PC-9 (cell line): ENCODE results near the gene NOSIP. TPM values are rescaled to one million over a fixed set of nuclear protein-coding genes. Genes with fewer than 3 reads are reported as not detected.
A peak's percentile ranks its signal among the peaks of the same experiment; 100 is the strongest.

Experiments
- BruUV-seq: library from RNA; stranded (reverse); fragments of 400-500 nt; replicated peaks from 2 replicates; lab custom pipeline; 2021; lab: Mats Ljungman, UMichigan
- CTCF ChIA-PET: fragments of 300-600 bp; sonication (Branson Sonifier 250); formaldehyde crosslinking; loops from one replicate; lab custom pipeline; 2022; ENCODE audit warnings: antibody characterized with exemption; lab: Charles Lee
- POLR2A ChIA-PET: fragments of 300-600 bp; sonication (Branson Sonifier 250); formaldehyde crosslinking; loops from one replicate; lab custom pipeline; 2022; ENCODE audit warnings: antibody characterized with exemption; ENCODE audit not compliant: unreplicated experiment; lab: Charles Lee
- DNase-seq, 2 experiments: peaks; one replicate each; pipeline versions ENCODE4 v3.0.0 to v3.0.0-alpha.2; 2015 to 2022; ENCODE audit warnings: mixed read lengths in 1 of 2
- H2AFZ ChIP-seq: fragments of 200-600 bp; sonication (generic); 2 replicates; pipeline ENCODE4 v1.8.1; 2017; ENCODE audit warnings: antibody characterized with exemption
- H3F3A ChIP-seq: fragments of 200-600 bp; sonication (generic); 2 replicates; pipeline ENCODE4 v1.8.1; 2017; ENCODE audit warnings: antibody characterized with exemption, mild to moderate bottlenecking, low read depth; ENCODE audit not compliant: insufficient read depth
- H3K27ac ChIP-seq: fragments of 200-600 bp; sonication (generic); 2 replicates; pipeline ENCODE4 v1.6.1; 2016; ENCODE audit warnings: mixed run types
- H3K27me3 ChIP-seq: fragments of 200-600 bp; sonication (generic); 2 replicates; pipeline ENCODE4 v1.6.1; 2016; ENCODE audit warnings: low read depth, mixed run types; ENCODE audit not compliant: insufficient read depth
- H3K36me3 ChIP-seq: fragments of 200-600 bp; sonication (generic); 2 replicates; pipeline ENCODE4 v1.6.1; 2016; ENCODE audit warnings: low read depth, mixed run types
- H3K4me1 ChIP-seq: fragments of 200-600 bp; sonication (generic); replicated peaks from 2 replicates; pipeline ENCODE4 v1.6.1; 2016; ENCODE audit warnings: mixed run types; ENCODE audit not compliant: insufficient read depth
- H3K4me2 ChIP-seq: fragments of 200-600 bp; sonication (generic); 2 replicates; pipeline ENCODE4 v1.6.1; 2017; ENCODE audit warnings: mixed run types
- H3K4me3 ChIP-seq: fragments of 200-600 bp; sonication (generic); 2 replicates; pipeline ENCODE4 v1.6.1; 2016; ENCODE audit warnings: mixed run types
- H3K79me2 ChIP-seq: fragments of 200-600 bp; sonication (generic); 2 replicates; pipeline ENCODE4 v1.6.1; 2017; ENCODE audit warnings: low read depth, mixed run types
- H3K9me2 ChIP-seq: fragments of 200-600 bp; sonication (generic); 2 replicates; pipeline ENCODE4 v1.8.1; 2017; ENCODE audit warnings: mild to moderate bottlenecking; ENCODE audit not compliant: insufficient read depth
- H3K9me3 ChIP-seq: fragments of 200-600 bp; sonication (generic); 2 replicates; pipeline ENCODE4 v1.8.1; 2016; ENCODE audit warnings: low read depth; ENCODE audit not compliant: insufficient read depth
- H4K20me1 ChIP-seq: fragments of 200-600 bp; sonication (generic); 2 replicates; pipeline ENCODE4 v1.8.1; 2017; ENCODE audit not compliant: insufficient read depth
- CTCF ChIP-seq: fragments of 200-600 bp; sonication (generic); conservative IDR thresholded peaks from 2 replicates; pipeline ENCODE4 v1.6.1; 2017; ENCODE audit warnings: mixed run types, antibody characterized with exemption, mild to moderate bottlenecking, moderate library complexity
- EZH2 ChIP-seq: fragments of 200-600 bp; sonication (generic); IDR thresholded peaks from 2 replicates; pipeline ENCODE4 v1.8.0; 2017; ENCODE audit warnings: antibody characterized with exemption, low read depth
- intact Hi-C: fragments of 100-400 bp; cut with micrococcal nuclease; formaldehyde crosslinking; loops from one replicate; pipeline ENCODE4 v1.10.0; 2022; ENCODE audit not compliant: unreplicated experiment
- total RNA-seq: library from RNA; stranded (reverse); gene quantifications from 2 replicates; pipeline ENCODE4 v1.2.3, GENCODE V29; 2021

Gene NOSIP
- total RNA-seq, 1 experiment from 2014 or later, result 71.3 TPM

- DNase-seq, result peak; percentile 61 to 73
- POLR2A ChIA-PET, result no interaction called here
Measured at GRCh38 chr19:49533551-49534488, 46.5 kb downstream of the NOSIP start.

GRCh38 chr19:49530708-49531107, 49.6 kb downstream of the NOSIP start:
- CTCF ChIA-PET, result no interaction called here
- POLR2A ChIA-PET, result no interaction called here
- Histone ChIP-seq H4K20me1 (peaks cover 3% of the 10 kb centered on the region; the same call in 1 of the 2 replicates), H2AFZ (no peak overlapping the region), H3K9me3 (no peaks in the 10 kb centered on the region), H3K4me2 (no peak overlapping the region), H3K36me3 (no peaks in the 10 kb centered on the region), H3K27ac (no peak overlapping the region), H3K27me3 (peaks cover 11% of the 10 kb centered on the region), H3F3A (peaks cover 28% of the 10 kb centered on the region), H3K79me2 (no peaks in the 10 kb centered on the region), H3K9me2 (no peaks in the 10 kb centered on the region), H3K4me1 (no peaks in the 10 kb centered on the region; the same call in 1 of the 2 replicates), H3K4me3 (no peak overlapping the region)
- intact Hi-C loops, result no loop called here
- no TSS peak for BruUV-seq
- no peak for DNase-seq
- TF ChIP-seq CTCF (no peak), EZH2 (no peak)

More at GRCh38 chr19:49533551-49534488, 46.5 kb downstream of the NOSIP start:
- no peaks in the 10 kb centered on the region for H3K9me2 ChIP-seq
- peak overlapping the region; percentile 91 for H3K4me2 ChIP-seq
- H2AFZ ChIP-seq, result peak overlapping the region; percentile 86
- peak overlapping the region; percentile 87 for H3K4me3 ChIP-seq
- peaks cover 12% of the 10 kb centered on the region; the same call in 1 of the 2 replicates for H3F3A ChIP-seq
- no peaks in the 10 kb centered on the region for H3K36me3 ChIP-seq
- CTCF ChIA-PET, result interaction anchor here (0.6 kb wide), 1 partner anchor 13 kb away, joined by 4 read pairs; no protein-coding TSS in a partner anchor
- H4K20me1 ChIP-seq, result peaks cover 3% of the 10 kb centered on the region; the same call in 1 of the 2 replicates
- TF ChIP-seq EZH2 (no peak), CTCF (no peak; the same call in 1 of the 2 replicates)
- H3K4me1 ChIP-seq, result no peaks in the 10 kb centered on the region; the same call in 1 of the 2 replicates
- no peaks in the 10 kb centered on the region for H3K9me3 ChIP-seq
- H3K27me3 ChIP-seq, result no peaks in the 10 kb centered on the region
- H3K79me2 ChIP-seq, result no peaks in the 10 kb centered on the region
- intact Hi-C loops, result no loop called here
- no TSS peak for BruUV-seq
- no peak overlapping the region for H3K27ac ChIP-seq

- intact Hi-C loops, result no loop called here
- H3K27ac ChIP-seq, result no peak overlapping the region
- peaks cover 3% of the 10 kb centered on the region; the same call in 1 of the 2 replicates for H4K20me1 ChIP-seq
- ChIA-PET CTCF (no interaction called here), POLR2A (interaction anchor here (0.7 to 0.8 kb wide), 4 partner anchors 24 to 1041 kb away, joined by 4 to 12 read pairs (median 7); no protein-coding TSS in a partner anchor)
- no peak overlapping the region for H2AFZ ChIP-seq
- H3K4me3 ChIP-seq, result peak overlapping the region; percentile 62; the same call in 1 of the 2 replicates
- H3K27me3 ChIP-seq, result peaks cover 27% of the 10 kb centered on the region
- no peaks in the 10 kb centered on the region for H3K9me2 ChIP-seq
- no TSS peak for BruUV-seq
- H3K79me2 ChIP-seq, result no peaks in the 10 kb centered on the region
- peaks cover 24% of the 10 kb centered on the region for H3F3A ChIP-seq
- no peaks in the 10 kb centered on the region for H3K36me3 ChIP-seq
- H3K9me3 ChIP-seq, result no peaks in the 10 kb centered on the region
- H3K4me1 ChIP-seq, result no peaks in the 10 kb centered on the region; the same call in 1 of the 2 replicates
- TF ChIP-seq EZH2, result no peak
- TF ChIP-seq CTCF, result no peak
- H3K4me2 ChIP-seq, result peak overlapping the region; percentile 81
- DNase-seq, result no peak
Measured at GRCh38 chr19:49528211-49528771, 52.1 kb downstream of the NOSIP start.
